ENCODE results near the gene MEIS2.

MEIS2 gene

GRCh38 chr15:37097144-37097919 lies 3.0 kb downstream of the MEIS2 start:
- no peak for DNase-seq

GRCh38 chr15:37096558-37097143 lies 3.7 kb downstream of the MEIS2 start:
- DNase-seq, result no peak

- DNase-seq, result no peak
Measured at GRCh38 chr15:37095770-37096557, 4.4 kb downstream of the MEIS2 start.

GRCh38 chr15:37094915-37095711 lies 5.2 kb downstream of the MEIS2 start:
- DNase-seq, result no peak

GRCh38 chr15:37094333-37094914 lies 5.9 kb downstream of the MEIS2 start:
- DNase-seq, result no peak

- no peak for DNase-seq
Measured at GRCh38 chr15:37093480-37094332, 6.6 kb downstream of the MEIS2 start.

GRCh38 chr15:37090543-37091175 lies 9.7 kb downstream of the MEIS2 start:
- DNase-seq, result no peak

GRCh38 chr15:37088436-37088835 lies 11.9 kb downstream of the MEIS2 start:
- no peak for DNase-seq

- no peak for DNase-seq
Measured at GRCh38 chr15:37087131-37087588, 13.2 kb downstream of the MEIS2 start.

GRCh38 chr15:37086521-37086920 lies 13.8 kb downstream of the MEIS2 start:
- no peak for DNase-seq

- DNase-seq, result no peak
Measured at GRCh38 chr15:37086120-37086519, 14.2 kb downstream of the MEIS2 start.

GRCh38 chr15:37084602-37085001 lies 15.7 kb downstream of the MEIS2 start:
- DNase-seq, result no peak

- DNase-seq, result no peak
Measured at GRCh38 chr15:37083610-37084009, 16.7 kb downstream of the MEIS2 start.

GRCh38 chr15:37081983-37082382 lies 18.4 kb downstream of the MEIS2 start:
- DNase-seq, result no peak

GRCh38 chr15:37080261-37080921 lies 20.0 kb downstream of the MEIS2 start:
- DNase-seq, result no peak

- no peak for DNase-seq
Measured at GRCh38 chr15:37079726-37080125, 20.6 kb downstream of the MEIS2 start.

GRCh38 chr15:37078566-37078965 lies 21.8 kb downstream of the MEIS2 start:
- DNase-seq, result no peak

- no peak for DNase-seq
Measured at GRCh38 chr15:37077623-37078351, 22.6 kb downstream of the MEIS2 start.

- DNase-seq, result no peak
Measured at GRCh38 chr15:37076543-37076942, 23.8 kb downstream of the MEIS2 start.

- no peak for DNase-seq
Measured at GRCh38 chr15:37075777-37076176, 24.6 kb downstream of the MEIS2 start.
